Psoas muscle (tissue), 8 donors: ENCODE data around the gene RNASEH2A. TPM values are rescaled to one million over a fixed set of nuclear protein-coding genes. Genes with fewer than 3 reads are reported as not detected.

Source experiments
- ATAC-seq, 4 donors: fragments of 200-7000 bp; cut with Tn5 transposase; one replicate each; pipeline ENCODE4 v1.9.1; 2020; ENCODE audit warnings: moderate library complexity in 3 of 4, mild to moderate bottlenecking in 2 of 4
- DNase-seq, 2 donors: peaks; one replicate each; pipeline ENCODE4 v3.0.0-alpha.2; 2020
- H3K27ac ChIP-seq: fragments of 200-600 bp; one replicate; pipeline ENCODE4 v1.8.0; 2022
- H3K27me3 ChIP-seq, 3 donors: fragments of 200-600 bp in 1 of 3; one replicate each; pipeline versions ENCODE4 v1.6.1 to v1.8.0; 2013 to 2022; ENCODE audit warnings: low read length in 2 of 3, mild to moderate bottlenecking in 2 of 3, moderate library complexity in 1 of 3; ENCODE audit not compliant: insufficient read depth in 3 of 3
- H3K36me3 ChIP-seq, 2 donors: fragments of 200-600 bp in 1 of 2; one replicate each; pipeline versions ENCODE4 v1.6.1 to v1.8.0; 2013 to 2022; ENCODE audit warnings: low read depth in 1 of 2, mild to moderate bottlenecking in 1 of 2, moderate library complexity in 1 of 2; ENCODE audit not compliant: insufficient read depth in 1 of 2
- H3K4me1 ChIP-seq: fragments of 200-600 bp; one replicate; pipeline ENCODE4 v1.8.0; 2022
- H3K4me3 ChIP-seq: fragments of 200-600 bp; one replicate; pipeline ENCODE4 v1.8.0; 2022; ENCODE audit warnings: mild to moderate bottlenecking
- H3K9me3 ChIP-seq: fragments of 200-600 bp; one replicate; pipeline ENCODE4 v1.8.0; 2022
- CTCF ChIP-seq: fragments of 200-600 bp; IDR thresholded peaks from one replicate; pipeline ENCODE4 v1.8.0; 2022; ENCODE audit warnings: antibody characterized with exemption
- WGBS, 3 donors: extraction: QIAGEN DNeasy Blood & Tissue Kit; methylation state at CpG; one replicate each; pipeline versions ENCODE4 v1.1.6 to v1.1.7; 2013; 5-methylcytosine and 5-hydroxymethylcytosine counted together
- intact Hi-C, 2 donors: fragments of 100-400 bp; cut with DNase I; formaldehyde crosslinking; loops; one replicate each; pipeline versions ENCODE4 v1.11.0 to v1.14.2; 2022
- polyA plus RNA-seq, 3 donors: library from polyadenylated mRNA; stranded (reverse); fragments of 200-250 nt; gene quantifications; one replicate each; pipeline ENCODE4 v1.2.3, GENCODE V29; 2013
- total RNA-seq, 4 donors: library from RNA; stranded (reverse); fragmentation: NEBNext Ultra II Directional in 2 of 4; extraction: Animal tissue kit (Norgen Biotek cat#: 25700) in 2 of 4; gene quantifications; one replicate each; pipeline versions ENCODE4 v1.2.1 to v1.2.4, GENCODE V29; 2021 to 2023
- donor health status: healthy with polysubstance abuse.
- donor health status: DM: no; HTN: no; CAD: no; lungs with moderate emphysema.
- donor health status: Bipolar disorder and iron deficiency.
- donor health status: healthy.
- donor health status: DM: yes; HTN: yes; CAD: no.
- donor health status: DM: no; HTN: no; CAD: no.
- donor health status: DM: no; HTN: no; CAD: no.
- donor health status: DM: yes; HTN: yes; CAD: no.

RNASEH2A gene
- total and polyA plus RNA-seq, 7 donors: 2.4 to 9.0 (median 3.6) TPM

- peak overlapping the region; percentile 88 for H3K27ac ChIP-seq
- ATAC-seq (peak in 1 of 4 donors; percentile 3), DNase-seq (peak; percentile 75 to 79)
- H3K27me3 ChIP-seq: no peaks in the 10 kb centered on the region
- WGBS, 3 donors: 39 to 54% (median 51%) methylated on average over 15 of the region's 15 CpGs
- H3K9me3 ChIP-seq: no peaks in the 10 kb centered on the region
- peak overlapping the region; percentile 86 for H3K4me3 ChIP-seq
- TF ChIP-seq CTCF: no peak
- intact Hi-C loops: no loop called here
- H3K4me1 ChIP-seq: peaks cover 36% of the 10 kb centered on the region
- no peaks in the 10 kb centered on the region for H3K36me3 ChIP-seq
Observed at GRCh38 chr19:12779162-12779993, 27.0 kb upstream of the RNASEH2A start.

GRCh38 chr19:12782174-12782423 lies 24.3 kb upstream of the RNASEH2A start:
- 2% methylated on average over 11 to 12 of the region's 12 CpGs for WGBS, 3 donors
- DNase-seq (no peak), ATAC-seq (no peak)
- no peak for TF ChIP-seq CTCF
- Histone ChIP-seq H3K36me3 (no peaks in the 10 kb centered on the region), H3K27me3 (no peaks in the 10 kb centered on the region), H3K9me3 (no peaks in the 10 kb centered on the region), H3K4me3 (peak overlapping the region; percentile 60), H3K27ac (peak overlapping the region; percentile 82), H3K4me1 (peaks cover 35% of the 10 kb centered on the region)
- intact Hi-C loops: no loop called here

- H3K27ac ChIP-seq: peak overlapping the region; percentile 82
- DNase-seq (peak; percentile 91 to 93), ATAC-seq (peak; percentile 59 to 68 (median 64))
- H3K9me3 ChIP-seq: no peaks in the 10 kb centered on the region
- peak; percentile 3 for TF ChIP-seq CTCF
- peaks cover 34% of the 10 kb centered on the region for H3K4me1 ChIP-seq
- H3K4me3 ChIP-seq: peak overlapping the region; percentile 60
- no peaks in the 10 kb centered on the region for H3K36me3 ChIP-seq
- intact Hi-C loops: no loop called here
- no peaks in the 10 kb centered on the region for H3K27me3 ChIP-seq
- 2 to 13% (median 6%) methylated on average over 28 to 88 of the region's 88 CpGs for WGBS, 3 donors
Observed at GRCh38 chr19:12782424-12783290, 23.7 kb upstream of the RNASEH2A start.

- no peak for TF ChIP-seq CTCF
- Histone ChIP-seq H3K27ac (peak overlapping the region; percentile 82), H3K9me3 (no peaks in the 10 kb centered on the region), H3K36me3 (no peaks in the 10 kb centered on the region), H3K27me3 (no peaks in the 10 kb centered on the region), H3K4me3 (peak overlapping the region; percentile 60), H3K4me1 (peaks cover 39% of the 10 kb centered on the region)
- intact Hi-C loops: no loop called here
- DNase-seq (no peak), ATAC-seq (no peak)
- WGBS, 3 donors: 18 to 43% (median 24%) methylated on average over 14 to 16 of the region's 16 CpGs
Observed at GRCh38 chr19:12783291-12783848, 23.0 kb upstream of the RNASEH2A start.
